NOMO-1 (cell line): ENCODE measurements around the gene FDXR.

Source experiments
- DNase-seq, 2 experiments: peaks; one replicate each; lab custom pipeline; 2025; ENCODE audit not compliant: unreplicated experiment in 2 of 2; lab: John Stamatoyannopoulos, UW

The FDXR gene

DNA sequence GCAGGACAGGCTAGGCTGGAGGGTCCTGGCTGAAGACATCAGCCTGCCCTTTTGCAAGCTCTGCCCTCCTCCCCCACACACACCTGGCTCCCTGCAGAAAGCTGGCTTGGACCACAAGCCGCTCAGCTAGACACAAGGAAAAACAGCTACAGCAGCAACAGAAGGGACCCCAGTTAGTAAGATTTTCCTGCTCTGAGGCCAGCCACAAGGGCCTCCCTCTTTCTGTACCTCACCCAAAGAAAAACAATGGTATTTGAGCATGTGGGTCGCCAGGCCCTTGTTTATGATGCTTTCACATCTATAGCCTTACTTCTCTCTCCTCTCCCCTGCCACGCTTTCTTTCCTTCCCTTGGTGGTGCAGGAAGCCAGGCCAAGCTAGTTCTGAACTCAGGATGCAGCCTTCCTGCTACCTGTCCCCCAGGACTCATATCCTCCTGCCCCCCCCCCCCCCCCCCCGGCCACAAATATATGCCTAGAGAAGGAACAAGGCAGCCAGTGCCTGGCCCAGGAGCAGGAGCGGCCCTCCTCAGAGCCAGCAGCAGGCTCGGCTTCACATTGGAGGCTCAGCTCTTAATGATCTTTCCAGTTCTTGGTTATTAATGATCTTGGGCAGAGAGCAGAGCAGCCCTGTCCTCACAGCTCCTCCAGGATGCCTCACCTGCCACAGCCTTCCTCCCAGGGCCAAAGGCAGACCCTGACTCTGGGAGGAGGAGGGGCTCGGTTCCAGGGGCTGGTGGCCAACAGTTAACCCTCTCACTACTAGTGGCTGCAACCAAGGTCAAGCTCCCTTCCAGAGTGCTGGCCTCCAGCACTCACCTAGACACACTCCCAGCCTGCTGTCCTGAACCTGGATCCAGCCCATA lies 32.6 kb downstream of the FDXR start:
- DNase-seq = no peak

GRCh38 chr17:74838274-74838673 lies 34.5 kb downstream of the FDXR start:
- DNase-seq = no peak

DNA sequence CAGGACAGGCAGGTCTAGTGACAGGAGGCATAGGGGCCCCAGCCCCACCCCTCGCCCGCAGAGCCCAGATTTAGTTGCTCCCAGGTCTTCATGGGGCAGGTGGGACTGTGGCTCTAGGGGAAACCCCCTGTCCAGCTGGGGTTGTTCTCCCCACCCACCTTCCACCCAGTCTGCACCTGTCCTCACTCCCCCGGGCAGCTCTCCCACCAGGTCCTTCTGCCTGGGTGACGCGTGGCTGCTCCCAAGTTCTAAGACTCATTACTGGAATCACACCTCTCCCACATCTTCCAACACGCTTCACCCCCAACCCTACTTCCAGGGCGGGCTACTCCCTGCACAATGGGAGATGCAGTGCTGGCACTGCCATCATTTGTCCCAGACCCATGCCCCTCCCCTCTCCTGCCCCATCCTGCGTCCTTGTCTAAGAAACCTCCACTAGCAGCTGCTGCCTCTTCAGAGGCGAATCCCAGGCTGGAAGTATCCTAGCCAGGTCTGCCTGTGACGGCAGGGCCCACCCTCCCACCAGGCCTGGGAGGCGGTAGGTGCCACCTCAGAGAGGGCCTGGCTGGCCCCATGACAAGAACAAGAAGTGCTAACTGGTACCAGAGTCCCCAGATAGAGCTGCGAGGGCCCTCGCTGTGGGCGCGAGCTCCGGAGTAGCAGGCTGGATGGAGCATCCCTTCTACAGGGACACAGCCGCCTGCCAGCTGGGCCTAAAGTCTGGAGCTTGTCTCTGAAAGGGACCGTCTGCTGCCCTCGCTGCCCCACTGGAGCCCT lies 35.9 kb downstream of the FDXR start:
- no peak for DNase-seq

- no peak for DNase-seq
Measured at GRCh38 chr17:74836191-74836590, 36.6 kb downstream of the FDXR start.

DNA sequence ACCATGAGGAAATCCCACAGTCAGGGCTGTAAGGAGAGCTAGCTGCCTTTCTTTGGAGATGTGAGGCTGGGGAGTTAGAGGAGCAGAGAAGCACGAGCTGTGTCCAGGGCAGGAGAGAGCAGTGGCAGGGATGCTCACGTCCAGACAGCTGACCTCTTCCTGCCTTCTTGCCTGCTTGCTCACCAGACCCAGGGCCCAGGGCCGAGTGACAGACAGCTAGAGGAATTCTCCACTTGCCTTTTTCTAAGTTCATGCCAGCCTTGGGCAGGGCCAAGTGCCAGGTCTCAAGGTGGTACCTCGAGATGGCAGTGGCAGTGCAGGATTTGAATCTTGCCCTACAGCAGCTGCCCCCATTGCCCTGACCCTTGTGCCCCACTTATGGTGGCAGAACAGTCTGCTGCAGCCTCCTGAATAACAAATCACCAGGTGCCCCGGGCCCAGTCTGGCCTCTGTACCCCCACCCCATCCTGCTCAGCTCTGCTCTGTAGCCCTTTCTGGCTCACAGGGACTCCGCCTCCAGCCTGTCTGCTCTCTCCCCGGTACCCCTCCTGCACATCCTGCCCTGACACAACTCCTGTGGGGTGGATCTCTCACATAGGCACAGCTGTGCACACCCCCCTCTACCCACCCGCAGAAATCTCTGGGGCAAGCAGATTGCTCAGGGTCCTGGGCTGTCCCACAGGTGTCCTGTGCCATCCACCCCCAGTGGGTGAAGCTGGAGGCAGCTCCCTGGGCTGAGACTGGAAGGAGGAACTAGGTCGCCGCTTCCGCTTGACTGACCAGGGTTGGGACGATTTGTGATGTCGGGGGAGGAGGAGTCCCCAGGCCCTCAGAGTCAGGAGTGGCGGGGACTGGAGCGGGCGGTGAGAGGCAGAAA lies 39.1 kb downstream of the FDXR start:
- no peak for DNase-seq

- no peak for DNase-seq
Measured at GRCh38 chr17:74832421-74832820, 40.4 kb downstream of the FDXR start.

DNA sequence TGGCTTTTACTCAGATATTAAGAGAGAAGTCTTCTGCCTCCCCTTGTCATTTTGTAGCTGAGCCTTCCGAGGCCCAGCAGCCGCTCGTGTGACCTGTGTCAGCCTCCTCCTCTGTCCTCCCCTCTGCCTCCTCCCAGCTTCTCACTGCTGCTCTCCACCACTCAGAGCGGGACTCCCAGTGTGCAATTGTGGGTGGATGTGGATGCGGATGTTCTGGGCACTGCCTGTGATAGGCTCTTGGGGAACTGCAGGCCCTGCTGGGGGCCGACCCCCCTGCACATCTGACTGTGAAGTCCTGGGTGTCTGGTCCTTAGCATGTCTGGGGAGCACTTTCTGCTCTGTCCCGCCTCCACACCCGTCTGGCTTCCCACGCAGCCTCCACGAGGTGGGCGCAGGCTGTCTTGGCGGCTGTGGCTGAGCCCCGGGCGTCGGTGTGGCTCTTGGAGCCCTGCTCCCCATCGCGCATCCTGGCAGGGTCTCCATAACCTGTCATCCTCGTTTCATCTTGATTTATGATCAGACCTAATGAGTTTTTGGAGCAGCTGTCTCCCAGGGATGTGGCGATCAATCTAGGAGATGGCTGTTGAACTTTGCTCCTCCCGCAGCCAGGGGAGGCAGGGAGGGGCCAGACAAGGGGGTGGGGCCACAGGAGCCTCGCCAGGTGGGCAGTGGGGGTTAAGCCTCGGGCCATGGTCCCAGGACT lies 41.2 kb downstream of the FDXR start:
- no peak for DNase-seq

DNA sequence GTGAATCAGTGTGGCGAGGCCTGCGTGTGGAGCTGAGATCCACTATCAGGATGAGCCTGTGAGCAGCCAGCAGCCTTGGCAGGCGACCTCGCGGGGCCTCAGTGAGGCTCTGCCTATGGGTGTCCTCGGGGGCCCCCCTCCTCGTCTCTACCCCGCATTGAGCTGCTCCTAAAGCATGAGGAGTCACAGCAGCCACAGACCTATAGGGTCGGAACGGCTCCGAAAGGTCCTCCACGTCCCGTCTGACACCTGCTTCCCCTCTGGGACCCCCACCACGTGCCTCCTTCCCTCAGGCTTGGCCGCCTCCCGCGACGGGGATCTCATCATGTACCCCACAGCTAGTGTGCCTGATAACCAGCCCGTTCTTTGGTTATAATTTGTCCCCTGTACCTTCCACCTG lies 41.9 kb downstream of the FDXR start:
- DNase-seq = no peak

- no peak for DNase-seq
Measured at GRCh38 chr17:74827800-74828199, 45.0 kb downstream of the FDXR start.

GRCh38 chr17:74825952-74826719 lies 46.7 kb downstream of the FDXR start:
- no peak for DNase-seq

DNA sequence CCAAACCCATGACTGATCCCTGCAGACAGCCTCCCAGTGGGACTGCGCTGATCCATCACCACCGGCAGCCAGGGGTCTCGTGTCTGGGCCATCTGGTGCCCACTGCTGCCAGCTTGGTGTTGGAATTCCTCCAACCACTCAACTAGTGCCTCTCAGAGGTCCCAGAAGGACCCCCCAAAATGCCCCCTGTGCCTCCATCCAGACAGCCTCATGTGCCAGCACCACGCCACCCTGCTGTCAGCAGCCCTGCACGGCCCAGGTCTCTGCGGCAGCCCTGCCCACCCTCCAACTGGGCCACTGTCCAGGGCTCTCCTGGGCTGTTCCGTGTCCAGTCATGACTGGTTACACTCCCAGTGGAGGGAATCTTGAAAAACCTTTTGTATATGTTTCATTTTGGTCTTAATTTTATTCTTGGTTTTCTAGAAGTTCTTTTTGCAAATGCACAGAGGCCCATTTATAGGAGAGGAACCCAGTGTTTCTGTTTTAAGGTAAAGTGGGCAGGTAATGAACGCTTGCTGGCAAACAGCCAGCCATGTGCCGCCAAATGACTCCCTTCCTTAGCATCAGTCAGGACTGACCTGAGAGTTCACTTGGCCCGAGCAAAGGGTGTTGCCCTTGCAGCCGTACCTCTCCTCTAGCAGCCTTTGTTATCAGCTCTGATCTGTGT lies 47.7 kb downstream of the FDXR start:
- DNase-seq = no peak

- no peak for DNase-seq
Measured at GRCh38 chr17:74822939-74823367, 49.8 kb downstream of the FDXR start.

- DNase-seq = no peak
Measured at GRCh38 chr17:74822335-74822938, 50.4 kb downstream of the FDXR start.

GRCh38 chr17:74821655-74822334 lies 51.0 kb downstream of the FDXR start:
- DNase-seq = no peak

DNA sequence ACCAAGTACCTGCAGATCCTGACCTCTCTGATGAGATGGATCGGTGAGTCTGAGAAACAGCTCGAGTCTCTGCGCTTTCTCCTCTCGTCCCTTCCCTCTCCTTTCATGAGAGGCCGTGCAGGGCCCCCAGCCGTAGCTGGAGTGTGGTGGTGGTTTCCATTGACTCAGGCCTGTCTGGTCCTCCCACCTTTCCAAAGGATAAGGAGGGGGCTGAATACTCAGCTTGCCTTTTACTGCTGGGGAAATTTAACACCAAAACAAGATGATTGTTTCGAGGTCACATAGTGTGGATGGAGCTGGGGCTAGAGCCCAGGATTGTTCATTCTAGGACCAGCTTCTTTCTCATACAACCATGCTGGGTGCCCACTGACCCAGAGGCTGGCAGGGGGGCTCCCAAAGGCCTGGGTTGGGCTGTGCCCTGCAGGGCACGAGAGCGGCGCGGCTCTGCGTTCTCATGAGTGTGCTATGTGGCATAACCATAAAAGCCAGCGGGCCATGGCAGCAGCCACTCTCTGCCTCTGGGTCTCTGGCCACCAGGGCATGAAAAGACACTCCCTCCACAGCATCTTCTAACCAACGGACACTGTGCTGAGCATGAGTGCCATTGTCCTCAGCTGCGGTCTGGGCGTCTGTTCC lies 52.9 kb downstream of the FDXR start:
- no peak for DNase-seq

DNA sequence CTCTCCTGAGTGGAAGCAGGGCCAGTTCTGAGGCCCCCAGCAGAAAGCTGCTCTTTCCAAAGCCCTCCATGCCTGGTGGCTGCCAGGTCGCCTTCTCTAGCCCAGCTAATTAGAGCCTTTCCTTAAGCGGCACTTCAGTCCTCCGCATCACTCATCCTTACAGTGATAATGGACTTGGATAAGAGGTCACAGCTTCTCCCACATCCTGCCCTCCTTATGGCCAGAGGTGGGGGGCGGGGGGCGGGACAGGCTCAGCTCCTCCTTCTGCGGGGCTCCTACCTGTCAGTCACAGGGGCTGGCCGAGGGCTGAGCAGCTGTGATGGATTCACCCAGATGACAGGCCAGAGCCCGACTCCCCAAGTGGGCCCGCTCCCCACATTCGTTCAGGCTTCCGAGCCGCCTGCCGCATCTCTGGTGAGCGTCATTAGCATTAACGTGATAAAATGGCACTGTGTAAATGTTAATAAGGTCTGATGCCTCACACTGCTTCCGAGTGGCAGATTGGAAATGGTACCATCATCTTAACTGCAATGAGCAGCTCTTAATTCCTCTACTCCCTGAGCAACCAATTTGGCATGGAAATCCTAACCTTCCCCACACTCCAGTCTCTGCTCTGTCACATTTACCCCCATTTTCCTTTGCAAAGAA lies 54.4 kb downstream of the FDXR start:
- no peak for DNase-seq

DNA sequence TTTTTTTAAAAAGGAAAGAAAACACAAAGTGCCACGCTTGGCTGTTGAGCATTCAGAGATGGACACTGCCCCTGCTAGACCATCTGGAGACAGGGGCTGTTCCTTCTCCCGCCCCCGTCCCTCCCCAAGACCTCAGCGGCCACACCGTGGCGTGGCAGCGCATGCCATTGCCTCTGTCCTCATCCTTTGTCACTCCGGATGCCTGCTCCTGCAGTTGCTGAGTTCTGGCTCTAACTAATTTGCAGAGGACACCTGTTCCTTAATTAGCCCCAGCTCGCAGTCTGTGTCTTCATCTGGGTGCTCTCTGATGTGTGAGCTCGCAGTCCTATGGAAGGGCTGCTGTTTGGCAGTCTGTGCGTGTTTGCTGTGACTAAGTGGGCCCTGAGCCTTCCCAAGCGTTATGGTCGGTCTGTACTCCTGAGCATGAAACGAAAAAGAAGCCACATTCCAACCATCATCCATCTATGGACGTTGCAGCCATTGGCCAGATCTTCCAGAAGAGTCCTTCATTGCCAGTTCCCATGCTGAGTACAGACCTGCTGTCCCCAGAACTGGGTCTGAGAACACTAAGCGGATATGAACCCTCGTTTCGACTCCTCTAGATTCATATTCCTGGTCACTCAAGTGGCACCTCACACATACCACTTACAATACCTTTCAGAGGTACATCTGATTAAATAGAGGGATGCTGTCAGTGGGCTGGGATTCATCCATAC lies 55.7 kb downstream of the FDXR start:
- DNase-seq = no peak
